HL-60 (cell line): Measurements from ENCODE around the gene COPS9.

Source experiments
- DNase-seq, 2 experiments: peaks; one replicate each; pipeline ENCODE4 v3.0.0-alpha.2; 2010 to 2020; ENCODE audit warnings: low read depth in 1 of 2, low spot score in 1 of 2
- H3K27ac ChIP-seq: fragments of 250-450 bp; sonication (Bioruptor Pico); replicated peaks from 2 replicates; pipeline ENCODE4 v1.5.1; 2020; ENCODE audit warnings: mild to moderate bottlenecking, moderate library complexity
- H3K27me3 ChIP-seq: fragments of 250-450 bp; sonication (Bioruptor Pico); 2 replicates; pipeline ENCODE4 v1.5.1; 2021; ENCODE audit warnings: mild to moderate bottlenecking, moderate library complexity; ENCODE audit not compliant: insufficient read depth, poor library complexity, severe bottlenecking
- H3K4me3 ChIP-seq: replicated peaks from 2 replicates; pipeline ENCODE4 v1.5.1; 2011; ENCODE audit warnings: mild to moderate bottlenecking, control low read depth, low read length; ENCODE audit not compliant: insufficient read depth
- CTCF ChIP-seq: IDR thresholded peaks from one replicate; pipeline ENCODE4 v1.5.1; 2011; ENCODE audit warnings: low read length, control low read depth, inconsistent platforms; ENCODE audit not compliant: insufficient read depth
- GABPA ChIP-seq: IDR thresholded peaks from 2 replicates; pipeline ENCODE4 v1.6.1; 2012; ENCODE audit warnings: low read depth
- POLR2AphosphoS5 ChIP-seq: IDR thresholded peaks from 2 replicates; pipeline ENCODE4 v1.6.1; 2012; ENCODE audit warnings: low read depth
- REST ChIP-seq: IDR thresholded peaks from 2 replicates; pipeline ENCODE4 v1.6.1; 2012; ENCODE audit warnings: low read depth; ENCODE audit not compliant: insufficient replicate concordance
- SPI1 ChIP-seq: IDR thresholded peaks from 2 replicates; pipeline ENCODE4 v1.6.1; 2012; ENCODE audit warnings: low read depth, mild to moderate bottlenecking, borderline replicate concordance

Gene COPS9

GRCh38 chr2:240167588-240167880 lies 31.4 kb upstream of the COPS9 start:
- no peak for TF ChIP-seq REST
- TF ChIP-seq POLR2AphosphoS5: no peak
- TF ChIP-seq GABPA: no peak
- no peak for TF ChIP-seq SPI1
- no peak for TF ChIP-seq CTCF
- no peak overlapping the region for H3K27ac ChIP-seq

GRCh38 chr2:240166761-240167587 lies 30.9 kb upstream of the COPS9 start:
- no peak for TF ChIP-seq POLR2AphosphoS5
- TF ChIP-seq GABPA: no peak
- no peak for TF ChIP-seq CTCF
- no peak for TF ChIP-seq SPI1
- TF ChIP-seq REST: no peak
- H3K27ac ChIP-seq: no peak overlapping the region
- H3K27me3 ChIP-seq: no peaks in the 10 kb centered on the region
- H3K4me3 ChIP-seq: no peak overlapping the region
- no peak for DNase-seq

More at GRCh38 chr2:240167588-240167880, 31.4 kb upstream of the COPS9 start:
- no peak for DNase-seq
- Histone ChIP-seq H3K27me3 (no peaks in the 10 kb centered on the region), H3K4me3 (no peak overlapping the region)

- Histone ChIP-seq H3K4me3 (no peak overlapping the region), H3K27ac (no peak overlapping the region), H3K27me3 (no peaks in the 10 kb centered on the region)
- no peak for TF ChIP-seq POLR2AphosphoS5
- TF ChIP-seq CTCF: no peak
- TF ChIP-seq GABPA: no peak
- TF ChIP-seq REST: no peak
- no peak for TF ChIP-seq SPI1
- no peak for DNase-seq
These were observed 30.1 kb upstream of the COPS9 start for GRCh38 chr2:240166191-240166590.
